Small intestine (tissue), 7 donors: ENCODE results near the gene KIAA0319L. TPM values are rescaled to one million over a fixed set of nuclear protein-coding genes. Genes with fewer than 3 reads are reported as not detected.
"Not testable (repeated sequence)": the region's sequence is repeated elsewhere in the genome, so short reads cannot be mapped to it uniquely, and the experiment has no call there.

ENCODE experiments used
- DNase-seq, 2 donors: peaks; one replicate each; pipeline versions ENCODE4 v3.0.0 to v3.0.0-alpha.2; 2013
- FAIRE-seq: peaks from 2 replicates; lab custom pipeline; 2012; peaks lifted over from hg19 to GRCh38; lab: Jason Lieb, UNC
- H3K27ac ChIP-seq, 3 donors: one replicate each; pipeline ENCODE4 v1.5.1; 2013; ENCODE audit warnings: low read length in 2 of 3, mild to moderate bottlenecking in 2 of 3, control low read depth in 1 of 3, inconsistent platforms in 1 of 3, low read depth in 1 of 3, moderate library complexity in 1 of 3
- H3K27me3 ChIP-seq, 3 donors: one replicate each; pipeline ENCODE4 v1.6.1; 2013; ENCODE audit warnings: low read length in 3 of 3, inconsistent platforms in 1 of 3; ENCODE audit not compliant: control insufficient read depth in 3 of 3, insufficient read depth in 3 of 3
- H3K36me3 ChIP-seq, 3 donors: one replicate each; pipeline ENCODE4 v1.6.1; 2013; ENCODE audit warnings: low read length in 3 of 3, inconsistent platforms in 1 of 3, low read depth in 1 of 3, mild to moderate bottlenecking in 1 of 3, moderate library complexity in 1 of 3; ENCODE audit not compliant: control insufficient read depth in 3 of 3, insufficient read depth in 2 of 3
- H3K4me1 ChIP-seq, 3 donors: one replicate each; pipeline ENCODE4 v1.6.1; 2013; ENCODE audit warnings: low read length in 2 of 3, inconsistent platforms in 1 of 3, low read depth in 1 of 3, mild to moderate bottlenecking in 1 of 3, moderate library complexity in 1 of 3; ENCODE audit not compliant: control insufficient read depth in 3 of 3, insufficient read depth in 2 of 3
- H3K4me3 ChIP-seq, 3 donors: one replicate each; pipeline ENCODE4 v1.5.1; 2013; ENCODE audit warnings: low read length in 3 of 3, control low read depth in 1 of 3, inconsistent platforms in 1 of 3, low read depth in 1 of 3, mild to moderate bottlenecking in 1 of 3, moderate library complexity in 1 of 3
- H3K9me3 ChIP-seq, 2 donors: one replicate each; pipeline ENCODE4 v1.6.1; 2013; ENCODE audit warnings: low read depth in 1 of 2, low read length in 1 of 2; ENCODE audit not compliant: control insufficient read depth in 2 of 2, insufficient read depth in 1 of 2
- WGBS, 3 donors: extraction: QIAGEN DNeasy Blood & Tissue Kit; methylation state at CpG; one replicate each; pipeline ENCODE4 v1.1.7; 2013; 5-methylcytosine and 5-hydroxymethylcytosine counted together
- polyA plus RNA-seq, 4 donors: library from polyadenylated mRNA; stranded (reverse) in 3 of 4; unstranded in 1 of 4; fragments of 200-250 nt in 3 of 4; fragments of 120-200 nt in 1 of 4; gene quantifications; one replicate each; pipeline versions ENCODE4 v1.2.1 to v1.2.3, GENCODE V29; 2013
- donor health status: healthy with polysubstance abuse.
- donor health status: control.
- donor health status: control.
- donor health status: Bipolar disorder and iron deficiency.
- donor health status: healthy.

The KIAA0319L gene
- polyA plus RNA-seq, 4 donors = 14.1 to 66.4 (median 21.9) TPM

- H3K4me3 ChIP-seq = no peak overlapping the region
- no peak overlapping the region for H3K27ac ChIP-seq
- no peaks in the 10 kb centered on the region for H3K9me3 ChIP-seq
- peaks cover 6 to 15% (median 11%) of the 10 kb centered on the region in 3 donors for H3K36me3 ChIP-seq
- WGBS, 3 donors = 94 to 98% (median 96%) methylated on average over 2 of the region's 2 CpGs
- no peaks in the 10 kb centered on the region for H3K4me1 ChIP-seq
- DNase-seq (no peak), FAIRE-seq (no peak)
- H3K27me3 ChIP-seq = no peaks in the 10 kb centered on the region
Measured at GRCh38 chr1:35475356-35475755, 81.8 kb downstream of the KIAA0319L start.

- H3K36me3 ChIP-seq = peaks cover 6 to 18% (median 15%) of the 10 kb centered on the region in 3 donors
- FAIRE-seq = not testable (repeated sequence)
Measured at GRCh38 chr1:35473216-35473615, 84.0 kb downstream of the KIAA0319L start.

GRCh38 chr1:35470977-35471613, 86.1 kb downstream of the KIAA0319L start:
- 93 to 97% (median 96%) methylated on average over 4 of the region's 4 CpGs for WGBS, 3 donors
- Histone ChIP-seq H3K9me3 (no peaks in the 10 kb centered on the region), H3K27me3 (no peaks in the 10 kb centered on the region), H3K36me3 (peaks cover 11 to 21% (median 13%) of the 10 kb centered on the region in 3 donors), H3K4me3 (no peak overlapping the region), H3K27ac (no peak overlapping the region), H3K4me1 (no peaks in the 10 kb centered on the region)
- DNase-seq = no peak
- FAIRE-seq = no peak

More at GRCh38 chr1:35473216-35473615, 84.0 kb downstream of the KIAA0319L start:
- DNase-seq, H3K9me3 ChIP-seq, H3K4me1 ChIP-seq, H3K27me3 ChIP-seq, H3K4me3 ChIP-seq, H3K27ac ChIP-seq: not testable (repeated sequence)
- 88 to 92% (median 90%) methylated on average over 3 of the region's 3 CpGs for WGBS, 3 donors

- no peak overlapping the region for H3K27ac ChIP-seq
- FAIRE-seq = no peak
- no peak for DNase-seq
- H3K4me1 ChIP-seq = no peaks in the 10 kb centered on the region
- WGBS, 3 donors = 96 to 100% (median 98%) methylated on average over 1 of the region's 1 CpG
- no peaks in the 10 kb centered on the region for H3K27me3 ChIP-seq
- peaks cover 0 to 8% of the 10 kb centered on the region in 2 donors for H3K9me3 ChIP-seq
- H3K4me3 ChIP-seq = no peak overlapping the region
- peaks cover 18 to 39% (median 18%) of the 10 kb centered on the region in 3 donors for H3K36me3 ChIP-seq
Measured at GRCh38 chr1:35466120-35466519, 91.1 kb downstream of the KIAA0319L start.

GRCh38 chr1:35463749-35464148, 93.5 kb downstream of the KIAA0319L start:
- not testable (repeated sequence) for H3K27me3 ChIP-seq, H3K4me3 ChIP-seq, FAIRE-seq, H3K27ac ChIP-seq, DNase-seq, H3K4me1 ChIP-seq, H3K9me3 ChIP-seq
- 94 to 100% (median 98%) methylated on average over 2 of the region's 2 CpGs for WGBS, 3 donors
- H3K36me3 ChIP-seq = peaks cover 14 to 33% (median 18%) of the 10 kb centered on the region in 3 donors

GRCh38 chr1:35463232-35463631, 94.0 kb downstream of the KIAA0319L start:
- Histone ChIP-seq H3K4me3 (no peak overlapping the region), H3K27ac (no peak overlapping the region), H3K27me3 (no peaks in the 10 kb centered on the region), H3K9me3 (peaks cover 0 to 8% of the 10 kb centered on the region in 2 donors), H3K4me1 (no peaks in the 10 kb centered on the region), H3K36me3 (peaks cover 14 to 33% (median 18%) of the 10 kb centered on the region in 3 donors)
- FAIRE-seq = no peak
- DNase-seq = no peak
- 88 to 95% (median 94%) methylated on average over 2 of the region's 2 CpGs for WGBS, 3 donors

GRCh38 chr1:35461966-35462651, 95.1 kb downstream of the KIAA0319L start:
- H3K4me3 ChIP-seq = no peak overlapping the region
- DNase-seq (no peak), FAIRE-seq (no peak)
- no peaks in the 10 kb centered on the region for H3K4me1 ChIP-seq
- H3K36me3 ChIP-seq = peaks cover 14 to 32% (median 20%) of the 10 kb centered on the region in 3 donors
- no peaks in the 10 kb centered on the region for H3K27me3 ChIP-seq
- 85 to 93% (median 87%) methylated on average over 5 of the region's 5 CpGs for WGBS, 3 donors
- H3K9me3 ChIP-seq = peaks cover 0 to 8% of the 10 kb centered on the region in 2 donors
- H3K27ac ChIP-seq = no peak overlapping the region

GRCh38 chr1:35460796-35461195, 96.4 kb downstream of the KIAA0319L start:
- Histone ChIP-seq H3K36me3 (peaks cover 11 to 37% (median 18%) of the 10 kb centered on the region in 3 donors), H3K4me1 (no peaks in the 10 kb centered on the region), H3K27me3 (no peaks in the 10 kb centered on the region), H3K4me3 (no peak overlapping the region), H3K27ac (no peak overlapping the region), H3K9me3 (peaks cover 0 to 8% of the 10 kb centered on the region in 2 donors)
- no peak for FAIRE-seq
- 93 to 99% (median 94%) methylated on average over 2 of the region's 2 CpGs for WGBS, 3 donors
- no peak for DNase-seq
